HepG2 (cell line): ENCODE results near the gene OXSM. TPM values are rescaled to one million over a fixed set of nuclear protein-coding genes. Genes with fewer than 3 reads are reported as not detected.

Experiments
- AKNA ChIP-seq: sonication (generic); formaldehyde crosslinking; IDR thresholded peaks from 2 replicates; pipeline ENCODE4 v1.4.0; 2020; ENCODE audit warnings: missing genetic modification reagents, borderline replicate concordance
- ATF3 ChIP-seq: sonication (generic); formaldehyde crosslinking; IDR thresholded peaks from 2 replicates; pipeline ENCODE4 v1.4.0; 2020; ENCODE audit warnings: missing genetic modification reagents
- EED ChIP-seq: sonication (generic); formaldehyde crosslinking; IDR thresholded peaks from 2 replicates; pipeline ENCODE4 v1.5.0; 2020; ENCODE audit warnings: mild to moderate bottlenecking, missing genetic modification reagents
- ETV5 ChIP-seq: IDR thresholded peaks from 2 replicates; pipeline ENCODE4 v1.6.1; 2018; ENCODE audit warnings: missing biosample characterization, missing genetic modification reagents, inconsistent platforms, borderline replicate concordance
- GTF2F1 ChIP-seq: fragments of 150-350 bp; IDR thresholded peaks from 2 replicates; pipeline ENCODE4 v1.6.1; 2014; ENCODE audit warnings: low read length
- HOXA5 ChIP-seq: sonication (generic); formaldehyde crosslinking; IDR thresholded peaks from 2 replicates; pipeline ENCODE4 v1.4.0; 2020; ENCODE audit warnings: missing genetic modification reagents
- KDM2A ChIP-seq: sonication (generic); formaldehyde crosslinking; IDR thresholded peaks from 2 replicates; pipeline ENCODE4 v1.4.0; 2020; ENCODE audit warnings: low read depth, missing genetic modification reagents, borderline replicate concordance
- MEIS2 ChIP-seq: sonication (generic); formaldehyde crosslinking; IDR thresholded peaks from 2 replicates; pipeline ENCODE4 v1.9.0; 2021; ENCODE audit warnings: mild to moderate bottlenecking, missing genetic modification reagents
- NFIB ChIP-seq: sonication (generic); formaldehyde crosslinking; IDR thresholded peaks from 2 replicates; pipeline ENCODE4 v1.9.0; 2021; ENCODE audit warnings: missing genetic modification reagents, mild to moderate bottlenecking, borderline replicate concordance
- NFKBIZ ChIP-seq: IDR thresholded peaks from 2 replicates; pipeline ENCODE4 v1.6.1; 2018; ENCODE audit warnings: missing genetic modification reagents, missing compliant biosample characterization
- ONECUT2 ChIP-seq: sonication (generic); formaldehyde crosslinking; IDR thresholded peaks from 2 replicates; pipeline ENCODE4 v1.4.0; 2020; ENCODE audit warnings: missing genetic modification reagents
- PAF1 ChIP-seq: IDR thresholded peaks from 2 replicates; pipeline ENCODE4 v1.6.1; 2016; ENCODE audit warnings: missing genetic modification reagents, missing compliant biosample characterization
- PLSCR1 ChIP-seq: sonication (generic); formaldehyde crosslinking; IDR thresholded peaks from 2 replicates; pipeline ENCODE4 v1.5.0; 2020; ENCODE audit warnings: missing genetic modification reagents, mild to moderate bottlenecking, borderline replicate concordance
- RORA ChIP-seq: sonication (generic); formaldehyde crosslinking; IDR thresholded peaks from 2 replicates; pipeline ENCODE4 v1.5.0; 2020; ENCODE audit warnings: mild to moderate bottlenecking, missing genetic modification reagents, moderate library complexity
- RXRB ChIP-seq: IDR thresholded peaks from 2 replicates; pipeline ENCODE4 v1.6.1; 2016; ENCODE audit warnings: borderline replicate concordance, missing genetic modification reagents, missing compliant biosample characterization
- SNAI1 ChIP-seq: sonication (generic); formaldehyde crosslinking; IDR thresholded peaks from 2 replicates; pipeline ENCODE4 v1.5.0; 2020; ENCODE audit warnings: mild to moderate bottlenecking, missing genetic modification reagents, borderline replicate concordance
- STAG1 ChIP-seq: sonication (generic); formaldehyde crosslinking; IDR thresholded peaks from 2 replicates; pipeline ENCODE4 v1.4.0; 2020; ENCODE audit warnings: missing genetic modification reagents
- SYNCRIP ChIP-seq: fragments of 200-400 bp; formaldehyde crosslinking; IDR thresholded peaks from 2 replicates; pipeline ENCODE4 v1.6.1; 2018; ENCODE audit warnings: mild to moderate bottlenecking, low read depth, low read length; ENCODE audit not compliant: insufficient read depth
- TOPORS ChIP-seq: sonication (generic); formaldehyde crosslinking; IDR thresholded peaks from 2 replicates; pipeline ENCODE4 v1.8.0; 2023; ENCODE audit warnings: mild to moderate bottlenecking, missing genetic modification reagents
- ZFP36L1 ChIP-seq: sonication (generic); formaldehyde crosslinking; IDR thresholded peaks from 2 replicates; pipeline ENCODE4 v1.8.0; 2022; ENCODE audit warnings: mild to moderate bottlenecking, missing genetic modification reagents, moderate library complexity
- ZNF720 ChIP-seq: sonication (generic); formaldehyde crosslinking; IDR thresholded peaks from 2 replicates; pipeline ENCODE4 v1.4.0; 2020; ENCODE audit warnings: missing genetic modification reagents
- polyA plus RNA-seq, 8 experiments: library from polyadenylated mRNA; depleted of rRNA in 3 of 8; stranded (reverse) in 7 of 8; unstranded in 1 of 8; fragments of >200 nt; fragmentation: Illumina TruSeq in 4 of 8; extraction: Trizol in 4 of 8; gene quantifications; 2 replicates each; pipeline versions ENCODE4 v1.2.1 to v1.2.3, GENCODE V29; 2011 to 2016; ENCODE audit warnings: low read depth in 4 of 8, missing spikeins in 1 of 8, mixed read lengths in 1 of 8; ENCODE audit not compliant: insufficient read depth in 1 of 8
- total RNA-seq, 5 experiments: library from RNA; depleted of rRNA; stranded (reverse); fragments of >200 nt; fragmentation: Illumina TruSeq; extraction: Trizol; gene quantifications; 2 replicates each; pipeline ENCODE4 v1.2.3, GENCODE V29; 2016; ENCODE audit warnings: low read depth in 1 of 5
- TF ChIP-seq, protein P1 (sequence below): IDR thresholded peaks from 2 replicates; pipeline ENCODE4 v1.6.1; 2016; ENCODE audit warnings: missing biosample characterization, missing genetic modification reagents, low read depth

Gene OXSM
- total and polyA plus RNA-seq, 2 of the 13 experiments (the other 11 are each of a cell fraction or from before 2014, with no cell fraction given), result 18.2 to 34.4 TPM

GRCh38 chr3:25789596-25790556, at the start of gene OXSM (continued):
- 0 out of 2 replicates have a peak, but pooled peaks have one; percentile 9 for TF ChIP-seq AKNA
- TF ChIP-seq SYNCRIP, result no peak
- peak; percentile 69; the same call in 1 of the 2 replicates for TF ChIP-seq TOPORS (CRISPR knock-in tag)
- TF ChIP-seq ZNF720 (CRISPR knock-in tag), result no peak
- TF ChIP-seq ONECUT2 (CRISPR knock-in tag), result peak; percentile 34; the same call in 1 of the 2 replicates
- TF ChIP-seq PLSCR1 (CRISPR knock-in tag), result peak; percentile 55; the same call in 1 of the 2 replicates
- TF ChIP-seq STAG1 (CRISPR knock-in tag), result no peak
- peak; percentile 96 for TF ChIP-seq KDM2A
- peak; percentile 79 for TF ChIP-seq HOXA5 (CRISPR knock-in tag)
- TF ChIP-seq GTF2F1, result no peak
- TF ChIP-seq NFKBIZ, result peak; percentile 74
- TF ChIP-seq SNAI1 (CRISPR knock-in tag), result 0 out of 2 replicates have a peak, but pooled peaks have one; percentile 27
- TF ChIP-seq NFIB (CRISPR knock-in tag), result no peak
- TF ChIP-seq ETV5, result peak; percentile 75; the same call in 1 of the 2 replicates
- TF ChIP-seq RXRB (CRISPR knock-in tag), result peak; percentile 94
- TF ChIP-seq RORA (CRISPR knock-in tag), result no peak
- no peak for TF ChIP-seq EED
- TF ChIP-seq PAF1, result no peak
- peak; percentile 73; the same call in 1 of the 2 replicates for TF ChIP-seq MEIS2 (CRISPR knock-in tag)
- peak; percentile 68; the same call in 1 of the 2 replicates for TF ChIP-seq ATF3 (CRISPR knock-in tag)
- peak; percentile 87; the same call in 1 of the 2 replicates for TF ChIP-seq ZFP36L1
- TF ChIP-seq, protein P1, sequence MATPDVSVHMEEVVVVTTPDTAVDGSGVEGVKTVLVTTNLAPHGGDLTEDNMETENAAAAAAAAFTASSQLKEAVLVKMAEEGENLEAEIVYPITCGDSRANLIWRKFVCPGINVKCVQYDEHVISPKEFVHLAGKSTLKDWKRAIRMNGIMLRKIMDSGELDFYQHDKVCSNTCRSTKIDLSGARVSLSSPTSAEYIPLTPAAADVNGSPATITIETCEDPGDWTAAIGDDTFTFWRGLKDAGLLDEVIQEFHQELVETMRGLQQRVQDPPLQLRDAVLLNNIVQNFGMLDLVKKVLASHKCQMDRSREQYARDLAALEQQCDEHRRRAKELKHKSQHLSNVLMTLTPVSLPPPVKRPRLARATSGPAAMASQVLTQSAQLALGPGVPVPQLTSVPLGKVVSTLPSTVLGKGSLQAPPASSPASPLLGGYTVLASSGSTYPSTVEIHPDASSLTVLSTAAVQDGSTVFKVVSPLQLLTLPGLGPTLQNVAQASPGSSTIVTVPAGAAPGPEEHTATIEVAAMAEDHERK (CRISPR knock-in tag), result peak; percentile 96
